Inferior parietal cortex (tissue), 1 donor: ENCODE data around the gene FRMD5.
"Not testable (repeated sequence)": the region's sequence is repeated elsewhere in the genome, so short reads cannot be mapped to it uniquely, and the experiment has no call there.

Source experiments
- DNase-seq: peaks from one replicate; pipeline ENCODE4 v3.0.0-alpha.2; 2016; ENCODE audit errors: extremely low spot score

Gene FRMD5

GRCh38 chr15:44195151-44195740 lies at the start of gene FRMD5:
FRMD5 (minus strand) TSS chr15:44195271.
- peak; percentile 94 for DNase-seq

GRCh38 chr15:44243829-44244228 lies 48.8 kb upstream of the FRMD5 start:
- no peak for DNase-seq

- no peak for DNase-seq
Measured at GRCh38 chr15:44243141-44243540, 48.1 kb upstream of the FRMD5 start.

- no peak for DNase-seq
Measured at GRCh38 chr15:44231842-44232241, 36.8 kb upstream of the FRMD5 start.

GRCh38 chr15:44229301-44229700 lies 34.2 kb upstream of the FRMD5 start:
- DNase-seq: not testable (repeated sequence)

- no peak for DNase-seq
Measured at GRCh38 chr15:44227584-44227983, 32.5 kb upstream of the FRMD5 start.

- not testable (repeated sequence) for DNase-seq
Measured at GRCh38 chr15:44227001-44227400, 31.9 kb upstream of the FRMD5 start.

- no peak for DNase-seq
Measured at GRCh38 chr15:44222478-44222877, 27.4 kb upstream of the FRMD5 start.

GRCh38 chr15:44219073-44219472 lies 24.0 kb upstream of the FRMD5 start:
- DNase-seq: peak; percentile 60

- no peak for DNase-seq
Measured at GRCh38 chr15:44216958-44217357, 21.9 kb upstream of the FRMD5 start.

GRCh38 chr15:44215594-44215993 lies 20.5 kb upstream of the FRMD5 start:
- peak; percentile 47 for DNase-seq

- no peak for DNase-seq
Measured at GRCh38 chr15:44208956-44209355, 13.9 kb upstream of the FRMD5 start.

GRCh38 chr15:44207643-44208042 lies 12.6 kb upstream of the FRMD5 start:
- no peak for DNase-seq

- no peak for DNase-seq
Measured at GRCh38 chr15:44199393-44199792, 4.3 kb upstream of the FRMD5 start.

- no peak for DNase-seq
Measured at GRCh38 chr15:44194323-44195150, 534 bp downstream of the FRMD5 start.

GRCh38 chr15:44193651-44194322 lies 1.3 kb downstream of the FRMD5 start:
- DNase-seq: peak; percentile 70

GRCh38 chr15:44188795-44189194 lies 6.3 kb downstream of the FRMD5 start:
- peak; percentile 88 for DNase-seq

- DNase-seq: peak; percentile 42
Measured at GRCh38 chr15:44186705-44187104, 8.4 kb downstream of the FRMD5 start.

- no peak for DNase-seq
Measured at GRCh38 chr15:44183363-44183762, 11.7 kb downstream of the FRMD5 start.

- DNase-seq: no peak
Measured at GRCh38 chr15:44181410-44181809, 13.7 kb downstream of the FRMD5 start.

GRCh38 chr15:44177139-44177538 lies 17.9 kb downstream of the FRMD5 start:
- no peak for DNase-seq

GRCh38 chr15:44173813-44174212 lies 21.3 kb downstream of the FRMD5 start:
- DNase-seq: no peak

- DNase-seq: no peak
Measured at GRCh38 chr15:44163370-44163769, 31.7 kb downstream of the FRMD5 start.
